DMS114 treated with DMSO at 0.1 percent for 48 hours (cell line): ENCODE measurements around the gene CCDC9.

Experiments used
- DNase-seq: peaks from one replicate; lab custom pipeline; 2025; ENCODE audit not compliant: unreplicated experiment; lab: John Stamatoyannopoulos, UW

The CCDC9 gene

GRCh38 chr19:47255879-47256692 is at the start of gene CCDC9:
Gene CCDC9 (plus strand): TSS chr19:47256525. CDS start chr19:47258401, 1,876 bp downstream.
- peak; percentile 81 for DNase-seq

GRCh38 chr19:47209319-47210179 is 46.8 kb upstream of the CCDC9 start:
- DNase-seq = no peak

- DNase-seq = no peak
Measured at GRCh38 chr19:47210180-47210490, 46.2 kb upstream of the CCDC9 start.

GRCh38 chr19:47210689-47211316 is 45.5 kb upstream of the CCDC9 start:
- peak; percentile 49 for DNase-seq

GRCh38 chr19:47215581-47215980 is 40.7 kb upstream of the CCDC9 start:
- DNase-seq = no peak

GRCh38 chr19:47221080-47221841 is 35.1 kb upstream of the CCDC9 start:
- no peak for DNase-seq

- DNase-seq = no peak
Measured at GRCh38 chr19:47221890-47222289, 34.4 kb upstream of the CCDC9 start.

- DNase-seq = peak; percentile 41
Measured at GRCh38 chr19:47225746-47226425, 30.4 kb upstream of the CCDC9 start.

- DNase-seq = no peak
Measured at GRCh38 chr19:47226426-47227351, 29.6 kb upstream of the CCDC9 start.

- DNase-seq = peak; percentile 66
Measured at GRCh38 chr19:47227352-47228167, 28.8 kb upstream of the CCDC9 start.

- DNase-seq = no peak
Measured at GRCh38 chr19:47228168-47228936, 28.0 kb upstream of the CCDC9 start.

GRCh38 chr19:47228937-47229675 is 27.2 kb upstream of the CCDC9 start:
- peak; percentile 32 for DNase-seq

GRCh38 chr19:47229676-47230053 is 26.7 kb upstream of the CCDC9 start:
- no peak for DNase-seq

- no peak for DNase-seq
Measured at GRCh38 chr19:47230054-47230920, 26.0 kb upstream of the CCDC9 start.

- no peak for DNase-seq
Measured at GRCh38 chr19:47230921-47231214, 25.5 kb upstream of the CCDC9 start, which contains the start of gene BBC3. Gene BBC3 (minus strand): TSS chr19:47231199. CDS start chr19:47228431, 2,768 bp downstream.
